BJ (cell line): ENCODE results near the gene NUP205. TPM values are rescaled to one million over a fixed set of nuclear protein-coding genes. Genes with fewer than 3 reads are reported as not detected.

ENCODE experiments used
- CTCF ChIA-PET: fragments of 350-600 bp; formaldehyde crosslinking; extraction: SDS; loops from one replicate; lab custom pipeline; 2021; ENCODE audit warnings: antibody characterized with exemption, inconsistent platforms; lab: Yijun Ruan, JAX
- POLR2A ChIA-PET: fragments of 300-600 bp; sonication (Branson Sonifier 250); formaldehyde crosslinking; extraction: SDS; loops from one replicate; lab custom pipeline; 2021; ENCODE audit warnings: antibody characterized with exemption; lab: Charles Lee
- DNase-seq: peaks from one replicate; pipeline ENCODE4 v3.0.0-alpha.2; 2011; ENCODE audit warnings: low read depth
- H3K27me3 ChIP-seq: 2 replicates; pipeline ENCODE4 v1.6.0; 2011; ENCODE audit warnings: low read length; ENCODE audit not compliant: control insufficient read depth, insufficient read depth
- H3K36me3 ChIP-seq: 2 replicates; pipeline ENCODE4 v1.5.1; 2011; ENCODE audit warnings: low read length; ENCODE audit not compliant: control insufficient read depth, insufficient read depth
- H3K4me3 ChIP-seq: 2 replicates; pipeline ENCODE4 v1.5.1; 2011; ENCODE audit warnings: low read depth, mild to moderate bottlenecking, control low read depth, low read length
- polyA plus RNA-seq: library from polyadenylated mRNA; depleted of rRNA; stranded (reverse); fragments of >200 nt; gene quantifications from 2 replicates; pipeline ENCODE4 v1.2.3, GENCODE V29; 2011
- TF ChIP-seq, protein P1 (sequence below): IDR thresholded peaks from 2 replicates; pipeline ENCODE4 v1.5.1; 2011; ENCODE audit warnings: low read depth, mild to moderate bottlenecking, control low read depth, inconsistent platforms, low read length, moderate library complexity; ENCODE audit not compliant: insufficient read depth

Gene NUP205
- polyA plus RNA-seq, 1 experiment = 27.2 TPM

DNA sequence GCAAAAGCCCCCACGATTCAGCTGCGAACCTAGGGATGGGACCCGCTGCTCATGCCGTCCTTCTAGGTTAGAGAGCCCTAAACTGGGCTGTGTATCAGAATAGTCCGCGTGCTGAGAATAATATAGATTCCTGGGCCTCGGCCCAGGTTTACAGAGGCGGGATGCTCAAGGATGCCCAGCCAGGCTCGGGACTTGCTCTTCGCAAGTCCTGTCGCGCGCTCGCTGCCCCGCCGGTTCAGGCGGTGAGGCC lies 104.3 kb downstream of the NUP205 start:
- POLR2A ChIA-PET = interaction anchor here (0.7 kb wide), 2 partner anchors 146 to 675 kb away, joined by 3 read pairs; no protein-coding TSS in a partner anchor
- TF ChIP-seq, protein P1, sequence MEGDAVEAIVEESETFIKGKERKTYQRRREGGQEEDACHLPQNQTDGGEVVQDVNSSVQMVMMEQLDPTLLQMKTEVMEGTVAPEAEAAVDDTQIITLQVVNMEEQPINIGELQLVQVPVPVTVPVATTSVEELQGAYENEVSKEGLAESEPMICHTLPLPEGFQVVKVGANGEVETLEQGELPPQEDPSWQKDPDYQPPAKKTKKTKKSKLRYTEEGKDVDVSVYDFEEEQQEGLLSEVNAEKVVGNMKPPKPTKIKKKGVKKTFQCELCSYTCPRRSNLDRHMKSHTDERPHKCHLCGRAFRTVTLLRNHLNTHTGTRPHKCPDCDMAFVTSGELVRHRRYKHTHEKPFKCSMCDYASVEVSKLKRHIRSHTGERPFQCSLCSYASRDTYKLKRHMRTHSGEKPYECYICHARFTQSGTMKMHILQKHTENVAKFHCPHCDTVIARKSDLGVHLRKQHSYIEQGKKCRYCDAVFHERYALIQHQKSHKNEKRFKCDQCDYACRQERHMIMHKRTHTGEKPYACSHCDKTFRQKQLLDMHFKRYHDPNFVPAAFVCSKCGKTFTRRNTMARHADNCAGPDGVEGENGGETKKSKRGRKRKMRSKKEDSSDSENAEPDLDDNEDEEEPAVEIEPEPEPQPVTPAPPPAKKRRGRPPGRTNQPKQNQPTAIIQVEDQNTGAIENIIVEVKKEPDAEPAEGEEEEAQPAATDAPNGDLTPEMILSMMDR = no peak; the same call in 1 of the 2 replicates
- Histone ChIP-seq H3K4me3 (peak overlapping the region; percentile 100), H3K36me3 (no peaks in the 10 kb centered on the region; the same call in 1 of the 2 replicates), H3K27me3 (no peaks in the 10 kb centered on the region)
- DNase-seq = no peak
- CTCF ChIA-PET = interaction anchor here (0.7 to 4.5 kb wide), 23 partner anchors 11 to 387 kb away, joined by 3 to 39 read pairs (median 4); no protein-coding TSS in a partner anchor

DNA sequence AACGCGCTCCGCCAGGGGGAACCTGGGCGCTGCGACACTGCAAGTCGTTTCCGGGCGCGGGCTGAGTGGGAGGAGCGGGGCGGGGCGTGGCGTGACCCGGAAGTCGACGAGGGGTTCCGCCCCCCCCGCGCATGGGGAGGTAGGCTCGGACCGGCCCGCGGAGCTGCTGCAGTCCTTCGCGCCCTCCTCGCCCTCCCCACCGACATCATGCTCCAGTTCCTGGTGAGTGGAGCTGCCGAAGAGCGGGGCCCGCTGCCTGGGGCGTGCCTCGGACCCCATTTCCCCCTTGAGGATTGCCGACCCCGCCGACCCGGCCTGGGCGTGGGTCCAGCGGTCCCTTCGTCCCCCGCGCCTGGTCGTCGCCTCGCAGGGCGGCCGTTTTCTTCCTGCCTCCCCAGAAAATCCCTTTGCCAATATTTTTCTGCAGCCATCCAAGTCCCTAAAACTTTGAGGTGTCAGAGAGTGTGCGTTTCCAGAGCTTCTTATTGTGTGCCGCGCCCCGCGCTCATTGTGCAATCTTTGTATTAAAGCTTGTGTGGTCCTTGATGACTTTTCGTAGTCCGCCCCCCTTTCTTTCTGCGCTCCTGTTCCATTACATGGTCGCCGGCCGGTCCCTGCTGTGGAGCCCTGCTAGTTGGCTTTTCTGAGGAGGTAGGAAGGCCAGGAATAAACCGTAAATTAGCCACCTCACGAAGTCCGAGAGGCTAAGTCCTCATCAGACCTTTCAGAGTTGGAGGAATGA lies 104.8 kb downstream of the NUP205 start, which contains the start of gene STMP1:
Gene STMP1, plus strand, starts transcription at position 142 of the 742 bp plus-strand sequence.
- Histone ChIP-seq H3K27me3 (no peaks in the 10 kb centered on the region), H3K36me3 (no peaks in the 10 kb centered on the region; the same call in 1 of the 2 replicates), H3K4me3 (peak within 1 kb of the TSS; percentile 100)
- TF ChIP-seq, protein P1 = peak; percentile 77; the same call in 1 of the 2 replicates
- POLR2A ChIA-PET = interaction anchor here (0.6 to 1.2 kb wide), 4 partner anchors 23 to 676 kb away, joined by 3 to 14 read pairs (median 3); no protein-coding TSS in a partner anchor
- CTCF ChIA-PET = interaction anchor here (0.6 to 4.5 kb wide), 26 partner anchors 10 to 775 kb away, joined by 3 to 39 read pairs (median 4); no protein-coding TSS in a partner anchor
- DNase-seq = peak; percentile 69

DNA sequence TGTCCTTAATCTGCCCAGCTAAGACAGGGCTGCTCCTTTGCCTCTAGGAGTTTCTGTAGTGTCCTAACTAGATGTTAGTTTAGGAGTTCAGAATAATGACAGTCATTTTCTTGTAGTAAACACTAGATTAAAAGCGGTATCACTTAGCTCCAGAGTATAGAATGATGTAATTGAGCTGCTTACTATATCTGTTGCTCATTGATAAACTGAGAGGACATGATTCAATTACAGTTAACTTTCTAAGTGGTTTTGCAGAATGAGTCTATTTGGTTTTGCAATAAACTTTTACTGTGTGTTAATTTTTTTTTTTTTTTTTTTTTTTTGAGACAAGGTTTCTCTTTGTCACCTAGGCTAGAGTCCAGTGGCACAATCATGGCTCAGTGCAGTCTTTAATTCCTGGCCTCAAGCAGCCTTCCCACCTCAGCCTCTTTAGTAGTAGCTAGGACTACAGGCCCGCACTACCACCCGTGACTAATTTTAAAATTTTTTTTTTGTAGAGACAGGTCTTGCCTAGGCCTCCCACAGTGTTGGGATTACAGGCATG lies 106.4 kb downstream of the NUP205 start:
- H3K36me3 ChIP-seq = no peaks in the 10 kb centered on the region; the same call in 1 of the 2 replicates
- ChIA-PET CTCF (interaction anchor here (0.6 to 4.5 kb wide), 5 partner anchors 9 to 383 kb away, joined by 3 to 39 read pairs (median 10); no protein-coding TSS in a partner anchor), POLR2A (interaction anchor here (0.6 kb wide), 1 partner anchor 9 kb away, joined by 3 read pairs; no protein-coding TSS in a partner anchor)
- no peak for DNase-seq
- TF ChIP-seq, protein P1 = no peak
- no peak overlapping the region for H3K4me3 ChIP-seq
- H3K27me3 ChIP-seq = no peaks in the 10 kb centered on the region

DNA sequence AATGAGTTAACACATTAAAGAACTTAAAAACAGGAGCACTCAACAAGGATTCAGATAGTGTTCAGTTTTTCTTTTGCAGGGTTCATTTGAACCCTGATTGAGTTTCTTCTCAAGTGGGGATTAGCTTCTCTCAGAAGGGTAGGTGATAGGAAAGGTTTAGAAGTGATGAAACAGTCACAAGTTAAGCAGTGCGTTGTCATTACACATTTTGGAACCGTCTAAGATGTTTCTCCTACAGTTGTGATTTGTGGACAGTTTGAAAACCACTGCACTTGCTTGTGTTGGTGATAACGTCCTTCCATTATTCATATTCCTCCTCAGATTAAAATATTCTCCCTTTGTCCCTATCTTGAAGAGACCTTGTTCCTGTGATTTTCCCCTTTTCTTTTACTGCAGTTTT lies 107.3 kb downstream of the NUP205 start:
- Histone ChIP-seq H3K36me3 (no peaks in the 10 kb centered on the region; the same call in 1 of the 2 replicates), H3K27me3 (no peaks in the 10 kb centered on the region), H3K4me3 (no peak overlapping the region)
- POLR2A ChIA-PET = no interaction called here
- TF ChIP-seq, protein P1 = no peak
- CTCF ChIA-PET = interaction anchor here (1.1 to 4.5 kb wide), 2 partner anchors 8 to 391 kb away, joined by 3 to 39 read pairs; no protein-coding TSS in a partner anchor
- DNase-seq = no peak

DNA sequence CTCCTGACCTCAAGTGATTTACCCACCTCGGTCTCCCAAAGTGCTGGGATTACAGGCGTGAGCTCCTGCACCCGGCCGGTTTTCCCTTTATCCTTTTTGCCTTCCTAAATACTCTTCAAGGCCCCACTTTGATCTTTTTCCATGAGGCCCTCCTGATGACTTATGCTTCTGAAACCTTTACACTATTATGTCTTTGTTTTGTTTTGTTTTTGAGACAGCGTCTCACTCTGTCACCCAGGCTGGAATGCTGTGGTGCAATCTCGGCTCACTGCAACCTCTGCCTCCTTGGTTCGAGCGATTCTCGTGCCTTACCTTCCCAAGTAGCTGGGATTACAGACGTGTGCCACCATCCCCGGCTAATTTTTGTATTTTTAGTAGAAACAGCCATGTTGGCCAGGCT lies 108.4 kb downstream of the NUP205 start:
- TF ChIP-seq, protein P1 = no peak
- CTCF ChIA-PET = interaction anchor here (0.6 kb wide), 1 partner anchor 1960 kb away, joined by 3 read pairs; no protein-coding TSS in a partner anchor
- Histone ChIP-seq H3K27me3 (no peaks in the 10 kb centered on the region), H3K4me3 (no peak overlapping the region), H3K36me3 (no peaks in the 10 kb centered on the region; the same call in 1 of the 2 replicates)
- DNase-seq = no peak
- POLR2A ChIA-PET = no interaction called here
